Measurements from ENCODE around the gene KIF26A.

KIF26A gene

GRCh38 chr14:104157016-104157928, 18.9 kb downstream of the KIF26A start:
- no peak for DNase-seq (ENCODE audit: low read depth)

- DNase-seq (ENCODE audit: low read depth): no peak
These were observed 20.7 kb downstream of the KIF26A start for GRCh38 chr14:104158827-104159798.

GRCh38 chr14:104159990-104160389, 21.6 kb downstream of the KIF26A start:
- no peak for DNase-seq (ENCODE audit: low read depth)

GRCh38 chr14:104161602-104162367, 23.4 kb downstream of the KIF26A start:
- no peak for DNase-seq (ENCODE audit: low read depth)

GRCh38 chr14:104162495-104162894, 24.1 kb downstream of the KIF26A start:
- no peak for DNase-seq (ENCODE audit: low read depth)

GRCh38 chr14:104163541-104163940, 25.2 kb downstream of the KIF26A start:
- no peak for DNase-seq (ENCODE audit: low read depth)

GRCh38 chr14:104164041-104164440, 25.7 kb downstream of the KIF26A start:
- DNase-seq (ENCODE audit: low read depth): no peak

GRCh38 chr14:104164512-104164911, 26.1 kb downstream of the KIF26A start:
- no peak for DNase-seq (ENCODE audit: low read depth)

GRCh38 chr14:104166698-104167097, 28.3 kb downstream of the KIF26A start:
- no peak for DNase-seq (ENCODE audit: low read depth)

- DNase-seq (ENCODE audit: low read depth): no peak
These were observed 30.2 kb downstream of the KIF26A start for GRCh38 chr14:104168603-104169002.

- no peak for DNase-seq (ENCODE audit: low read depth)
These were observed 30.8 kb downstream of the KIF26A start for GRCh38 chr14:104169005-104169698.

GRCh38 chr14:104169699-104170479, 31.5 kb downstream of the KIF26A start:
- no peak for DNase-seq (ENCODE audit: low read depth)

GRCh38 chr14:104171029-104171697, 32.8 kb downstream of the KIF26A start:
- DNase-seq (ENCODE audit: low read depth): no peak

GRCh38 chr14:104171895-104172294, 33.5 kb downstream of the KIF26A start:
- DNase-seq (ENCODE audit: low read depth): no peak

- no peak for DNase-seq (ENCODE audit: low read depth)
These were observed 34.0 kb downstream of the KIF26A start for GRCh38 chr14:104172349-104172748.

- DNase-seq (ENCODE audit: low read depth): no peak
These were observed 34.5 kb downstream of the KIF26A start for GRCh38 chr14:104172880-104173279.

GRCh38 chr14:104174051-104174450, 35.7 kb downstream of the KIF26A start:
- DNase-seq (ENCODE audit: low read depth): no peak

- no peak for DNase-seq (ENCODE audit: low read depth)
These were observed 36.7 kb downstream of the KIF26A start for GRCh38 chr14:104175041-104175440.

GRCh38 chr14:104175811-104176210, 37.4 kb downstream of the KIF26A start:
- DNase-seq (ENCODE audit: low read depth): no peak

GRCh38 chr14:104176611-104177010, 38.2 kb downstream of the KIF26A start:
- no peak for DNase-seq (ENCODE audit: low read depth)
